GM10266 (cell line): Measurements from ENCODE around the gene GATC.

Experiments used
- DNase-seq: peaks from one replicate; pipeline ENCODE4 v3.0.0; 2012; ENCODE audit errors: extremely low spot score
- TF ChIP-seq, protein P1 (sequence below): IDR thresholded peaks from 2 replicates; pipeline ENCODE4 v1.5.1; 2012; ENCODE audit warnings: mild to moderate bottlenecking, low read depth; ENCODE audit not compliant: control insufficient read depth, insufficient read depth; ENCODE audit errors: missing control alignments

Gene GATC

DNA sequence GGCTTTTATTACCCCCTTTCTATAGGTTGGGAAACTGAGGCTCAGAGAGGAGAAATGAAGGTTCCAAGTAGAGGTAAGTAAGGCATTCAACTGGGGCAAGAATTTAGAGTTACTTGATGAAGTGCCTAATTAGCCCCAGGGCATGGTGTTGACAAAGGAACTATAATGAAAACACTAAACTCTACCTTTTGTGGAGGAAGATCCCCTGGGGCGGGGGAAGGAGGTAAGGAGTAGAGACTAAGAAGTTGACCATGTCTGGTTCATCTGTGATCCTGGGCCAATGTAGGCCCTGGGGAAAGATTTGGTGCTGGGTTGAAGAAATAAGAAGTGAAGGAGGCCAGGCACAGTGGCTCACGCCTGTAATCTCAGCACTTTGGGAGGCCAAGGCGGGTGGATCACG lies 24.5 kb upstream of the GATC start:
- no peak for DNase-seq
- TF ChIP-seq, protein P1, sequence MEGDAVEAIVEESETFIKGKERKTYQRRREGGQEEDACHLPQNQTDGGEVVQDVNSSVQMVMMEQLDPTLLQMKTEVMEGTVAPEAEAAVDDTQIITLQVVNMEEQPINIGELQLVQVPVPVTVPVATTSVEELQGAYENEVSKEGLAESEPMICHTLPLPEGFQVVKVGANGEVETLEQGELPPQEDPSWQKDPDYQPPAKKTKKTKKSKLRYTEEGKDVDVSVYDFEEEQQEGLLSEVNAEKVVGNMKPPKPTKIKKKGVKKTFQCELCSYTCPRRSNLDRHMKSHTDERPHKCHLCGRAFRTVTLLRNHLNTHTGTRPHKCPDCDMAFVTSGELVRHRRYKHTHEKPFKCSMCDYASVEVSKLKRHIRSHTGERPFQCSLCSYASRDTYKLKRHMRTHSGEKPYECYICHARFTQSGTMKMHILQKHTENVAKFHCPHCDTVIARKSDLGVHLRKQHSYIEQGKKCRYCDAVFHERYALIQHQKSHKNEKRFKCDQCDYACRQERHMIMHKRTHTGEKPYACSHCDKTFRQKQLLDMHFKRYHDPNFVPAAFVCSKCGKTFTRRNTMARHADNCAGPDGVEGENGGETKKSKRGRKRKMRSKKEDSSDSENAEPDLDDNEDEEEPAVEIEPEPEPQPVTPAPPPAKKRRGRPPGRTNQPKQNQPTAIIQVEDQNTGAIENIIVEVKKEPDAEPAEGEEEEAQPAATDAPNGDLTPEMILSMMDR, result no peak

DNA sequence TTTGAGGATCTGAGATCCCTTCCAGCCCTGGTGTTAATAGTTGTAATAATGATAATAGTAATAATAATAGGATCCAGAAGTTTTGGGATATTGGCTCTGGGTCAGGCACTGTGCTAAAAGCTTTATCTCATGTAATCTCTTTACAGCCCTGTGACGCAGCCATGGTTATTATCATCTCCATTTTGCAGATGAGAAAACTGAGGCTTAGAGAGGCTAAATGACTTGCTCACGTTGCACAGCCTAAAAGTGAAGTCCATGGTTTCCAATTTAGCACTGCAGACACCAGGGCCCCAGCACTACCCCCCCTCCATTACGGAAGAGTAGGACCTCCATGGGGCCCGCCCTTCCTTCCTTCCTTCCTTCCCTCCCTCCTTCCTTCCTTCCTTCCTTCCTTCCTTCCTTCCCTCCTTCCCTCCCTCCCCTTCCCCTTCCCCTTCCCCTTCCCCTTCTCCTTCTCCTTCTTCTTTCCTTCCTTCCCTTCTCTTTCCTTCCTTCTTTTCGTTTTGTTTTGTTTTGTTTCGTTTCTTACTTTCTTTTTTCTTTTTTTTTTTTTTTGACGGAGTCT lies 23.3 kb upstream of the GATC start:
- DNase-seq, result no peak
- TF ChIP-seq, protein P1, result no peak

DNA sequence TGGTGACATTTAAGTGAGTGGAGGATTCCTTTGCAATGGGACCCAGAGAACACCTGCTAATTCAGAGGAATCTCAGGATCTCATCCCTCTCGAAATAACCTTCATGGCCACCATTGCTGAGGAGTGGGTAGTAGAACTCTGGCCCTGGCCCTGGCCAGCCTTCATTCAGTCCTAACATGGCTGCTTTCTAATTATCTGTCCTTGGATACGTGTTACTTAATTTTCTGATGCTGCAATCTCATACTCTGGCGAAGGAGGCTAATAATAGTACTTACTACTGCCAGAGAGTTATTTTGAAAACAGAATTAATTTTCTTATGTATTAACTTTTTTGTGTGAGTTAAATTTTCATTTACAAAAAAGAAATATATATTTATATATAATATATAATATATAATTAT lies 20.4 kb upstream of the GATC start:
- no peak for DNase-seq
- TF ChIP-seq, protein P1, result no peak

DNA sequence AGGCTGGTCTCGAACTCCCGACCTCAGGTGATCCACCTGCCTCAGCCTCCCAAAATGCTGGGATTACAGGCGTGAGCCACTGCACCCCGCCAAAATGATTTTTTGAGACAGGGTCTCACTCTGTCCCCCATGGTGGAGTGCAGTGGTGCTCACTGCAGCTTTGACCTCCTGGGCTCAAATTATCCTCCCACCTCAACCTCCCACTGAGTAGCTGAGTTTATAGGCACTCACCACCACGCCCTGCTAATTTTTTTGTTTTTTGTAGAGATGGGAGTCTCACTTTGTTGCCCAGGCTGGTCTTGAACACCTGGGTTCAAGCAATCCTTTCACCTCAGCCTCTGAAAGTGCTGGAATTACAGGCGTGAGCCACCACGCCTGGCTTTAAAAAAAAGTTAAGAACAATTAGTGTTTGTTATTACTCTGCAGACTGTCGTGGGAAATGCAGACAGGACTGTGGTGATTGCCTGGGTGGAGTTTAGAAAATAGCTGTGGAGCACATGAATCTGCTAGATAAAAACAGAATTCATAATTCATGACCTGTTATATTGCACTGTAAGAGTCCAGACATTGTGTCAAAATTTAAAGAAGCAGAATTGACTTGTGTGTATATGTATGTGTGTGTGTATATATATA lies 17.5 kb upstream of the GATC start:
- DNase-seq, result no peak
- TF ChIP-seq, protein P1, result no peak

DNA sequence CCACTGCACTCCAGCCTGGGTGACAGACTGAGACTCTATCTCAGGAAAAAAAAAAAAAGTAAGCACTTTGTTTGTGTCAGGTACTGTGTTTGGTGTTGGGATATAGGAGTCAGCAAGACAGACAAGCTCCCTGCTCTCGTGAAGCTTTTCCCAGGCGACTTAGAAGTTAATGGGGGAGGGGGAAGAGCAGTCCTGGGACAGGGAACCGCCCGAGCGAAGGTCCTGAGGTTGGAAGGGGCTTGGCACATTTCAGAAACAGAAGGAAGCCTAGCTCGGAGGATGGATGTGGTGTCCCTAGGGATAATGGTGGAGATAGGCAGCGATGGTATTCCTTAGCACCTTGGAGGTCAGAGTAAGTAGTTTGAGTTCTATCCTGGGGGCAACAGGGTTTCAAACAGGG lies 16.9 kb upstream of the GATC start:
- no peak for DNase-seq
- TF ChIP-seq, protein P1, result no peak

DNA sequence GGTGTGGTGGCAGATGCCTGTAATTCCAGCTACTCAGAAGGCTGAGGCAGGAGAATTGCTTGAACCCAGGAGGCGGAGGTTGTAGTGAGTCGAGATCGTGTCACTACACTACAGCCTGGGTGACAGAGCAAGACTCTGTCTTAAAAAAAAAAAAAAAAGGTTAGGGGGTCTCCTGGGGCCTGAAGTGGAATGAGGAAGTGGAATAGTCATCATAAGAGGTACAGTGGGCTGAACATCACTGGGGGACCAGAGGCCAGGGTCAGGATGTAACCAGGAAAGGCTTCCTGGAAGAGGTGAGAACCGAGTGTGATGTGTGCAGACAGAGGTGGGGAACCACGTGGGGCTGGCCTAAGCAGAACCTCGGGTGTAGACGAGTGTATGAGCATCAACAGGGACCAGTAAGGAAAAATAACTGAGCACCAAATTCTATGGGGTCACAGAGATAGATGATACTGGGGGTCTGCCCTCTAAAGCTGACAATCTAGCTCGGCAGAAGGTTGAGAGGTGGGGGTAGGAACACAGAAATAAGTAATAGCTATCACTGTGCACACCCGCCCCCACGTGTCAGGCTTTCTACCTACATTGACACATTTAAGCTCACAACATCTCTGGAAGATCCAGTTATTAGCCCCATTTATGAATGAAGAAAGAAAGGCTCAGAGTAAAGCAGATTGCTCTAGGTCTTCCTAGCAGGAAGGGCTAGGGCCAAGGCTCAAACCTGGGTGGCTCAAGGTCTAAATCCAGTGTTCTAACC lies 13.3 kb upstream of the GATC start:
- TF ChIP-seq, protein P1, result no peak
- no peak for DNase-seq
